Common myeloid progenitor, CD34-positive (primary cell): ENCODE data around the gene KIAA1217.

Experiments
- CTCF ChIA-PET: fragments of 350-600 bp; sonication (Branson Sonifier 250); formaldehyde crosslinking; loops from one replicate; lab custom pipeline; 2021; ENCODE audit warnings: antibody characterized with exemption; lab: Charles Lee
- POLR2A ChIA-PET: fragments of 350-600 bp; sonication (Branson Sonifier 250); formaldehyde crosslinking; loops from one replicate; lab custom pipeline; 2021; ENCODE audit warnings: antibody characterized with exemption; lab: Charles Lee
- DNase-seq, 3 donors: peaks; one replicate each; pipeline versions ENCODE4 v3.0.0 to v3.0.0-alpha.2; 2013
- H3K27ac ChIP-seq, 2 experiments: 1 replicate in 1 of 2; 2 replicates in 1 of 2; pipeline ENCODE4 v1.7.0; 2013; ENCODE audit warnings: inconsistent platforms in 2 of 2, low read length in 2 of 2, mild to moderate bottlenecking in 2 of 2, low read depth in 1 of 2, moderate library complexity in 1 of 2; ENCODE audit not compliant: severe bottlenecking in 2 of 2, insufficient read depth in 1 of 2, poor library complexity in 1 of 2
- H3K27me3 ChIP-seq, 5 experiments: replicated peaks in 2 of 5; 1 replicate in 3 of 5; 2 replicates in 2 of 5; pipeline versions ENCODE4 v1.6.1 to v1.7.0; 2013; ENCODE audit warnings: low read length in 4 of 5, mild to moderate bottlenecking in 2 of 5, moderate library complexity in 2 of 5, inconsistent platforms in 1 of 5; ENCODE audit not compliant: insufficient read depth in 5 of 5, control insufficient read depth in 4 of 5
- H3K36me3 ChIP-seq, 4 experiments: 1 replicate in 2 of 4; 2 replicates in 2 of 4; pipeline versions ENCODE4 v1.6.1 to v1.7.0; 2013; ENCODE audit warnings: low read length in 3 of 4, control low read depth in 1 of 4, mild to moderate bottlenecking in 1 of 4; ENCODE audit not compliant: control insufficient read depth in 4 of 4, insufficient read depth in 4 of 4
- H3K4me1 ChIP-seq, 4 experiments: 1 replicate in 3 of 4; 2 replicates in 1 of 4; pipeline versions ENCODE4 v1.6.1 to v1.7.1; 2013; ENCODE audit warnings: low read length in 3 of 4, mild to moderate bottlenecking in 3 of 4, control low read depth in 1 of 4, inconsistent platforms in 1 of 4, moderate library complexity in 1 of 4; ENCODE audit not compliant: control insufficient read depth in 4 of 4, insufficient read depth in 4 of 4; ENCODE audit errors: control extremely low read depth in 1 of 4
- H3K4me3 ChIP-seq, 7 experiments: 1 replicate in 4 of 7; 2 replicates in 3 of 7; pipeline versions ENCODE4 v1.5.1 to v1.7.0; 2013; ENCODE audit warnings: mild to moderate bottlenecking in 7 of 7, low read length in 6 of 7, moderate library complexity in 6 of 7, inconsistent platforms in 2 of 7, low read depth in 2 of 7, control low read depth in 1 of 7; ENCODE audit not compliant: insufficient read depth in 4 of 7, control insufficient read depth in 1 of 7; ENCODE audit errors: extremely low read depth in 1 of 7
- H3K9me3 ChIP-seq, 5 experiments: 1 replicate in 4 of 5; 2 replicates in 1 of 5; pipeline versions ENCODE4 v1.6.1 to v1.7.1; 2013; ENCODE audit warnings: low read length in 4 of 5, mild to moderate bottlenecking in 2 of 5, inconsistent platforms in 1 of 5, low read depth in 1 of 5, moderate library complexity in 1 of 5; ENCODE audit not compliant: control insufficient read depth in 4 of 5, insufficient read depth in 2 of 5; ENCODE audit errors: control extremely low read depth in 1 of 5
- WGBS: methylation state at CpG from one replicate; pipeline ENCODE4 v1.1.5; 2013; ENCODE audit not compliant: insufficient coverage; 5-methylcytosine and 5-hydroxymethylcytosine counted together

KIAA1217 gene

GRCh38 chr10:24502801-24503460 is 294.0 kb downstream of the KIAA1217 start:
- Histone ChIP-seq H3K9me3 (peaks cover 0 to 6% (median 0%) of the 10 kb centered on the region in 5 experiments), H3K36me3 (no peaks in the 10 kb centered on the region), H3K4me1 (no peaks in the 10 kb centered on the region), H3K27ac (no peak overlapping the region), H3K4me3 (no peak overlapping the region), H3K27me3 (peaks cover 0 to 17% (median 4%) of the 10 kb centered on the region in 5 experiments)
- POLR2A ChIA-PET: no interaction called here
- DNase-seq: no peak
- 100% methylated on average over 2 of the region's 6 CpGs for WGBS
- CTCF ChIA-PET: no interaction called here

DNA sequence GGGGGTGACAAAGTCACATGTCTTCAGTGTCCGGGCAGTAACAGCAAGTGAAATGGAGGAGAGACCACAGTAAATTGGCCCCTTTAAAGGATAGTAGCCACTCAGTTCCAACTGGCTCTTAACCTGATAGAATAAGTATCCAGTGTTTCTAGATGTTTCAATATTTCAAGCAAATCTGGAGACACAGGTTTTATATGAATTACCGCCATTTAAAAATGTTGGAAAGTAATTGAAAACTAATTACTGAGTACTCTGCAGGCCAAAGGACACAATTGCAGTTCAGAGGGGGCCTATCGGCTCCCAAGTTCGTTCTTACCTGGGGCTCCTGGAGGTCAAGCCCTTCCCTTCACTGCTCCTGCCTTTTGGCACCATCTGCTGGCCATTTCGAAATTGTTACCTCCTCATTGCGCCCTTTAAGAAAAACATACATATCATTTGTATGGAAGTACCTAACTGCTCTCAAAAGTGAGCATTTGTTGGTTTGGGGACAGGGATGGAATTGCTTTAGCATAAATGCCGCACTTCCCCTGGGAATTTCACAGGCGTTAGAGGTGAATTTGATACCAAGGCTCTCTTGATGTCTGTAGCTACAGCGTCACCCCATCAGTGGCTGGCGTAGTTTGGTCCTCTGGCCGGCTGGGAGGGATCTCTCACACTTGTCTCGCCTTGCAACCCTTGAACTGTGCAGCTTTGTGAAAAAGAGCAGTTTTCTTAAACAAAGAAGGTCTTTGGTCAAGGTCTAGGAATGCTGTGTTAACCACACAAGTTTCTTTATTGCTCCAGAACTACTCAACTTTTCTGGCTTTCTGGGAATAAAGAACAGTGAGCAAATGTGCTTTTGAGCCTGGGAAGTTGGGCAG is 294.8 kb downstream of the KIAA1217 start:
- H3K9me3 ChIP-seq: peaks cover 0 to 6% (median 0%) of the 10 kb centered on the region in 5 experiments
- POLR2A ChIA-PET: no interaction called here
- no peak overlapping the region for H3K4me3 ChIP-seq
- no peak overlapping the region for H3K27ac ChIP-seq
- no peaks in the 10 kb centered on the region for H3K36me3 ChIP-seq
- peak; percentile 9 to 28 (median 22) for DNase-seq
- H3K4me1 ChIP-seq: no peaks in the 10 kb centered on the region
- CTCF ChIA-PET: interaction anchor here (1.1 to 3.1 kb wide), 2 partner anchors 13 to 16 kb away, joined by 3 to 9 read pairs; no protein-coding TSS in a partner anchor
- 59% methylated on average over 10 of the region's 12 CpGs for WGBS
- peaks cover 0 to 17% (median 4%) of the 10 kb centered on the region in 5 experiments for H3K27me3 ChIP-seq

DNA sequence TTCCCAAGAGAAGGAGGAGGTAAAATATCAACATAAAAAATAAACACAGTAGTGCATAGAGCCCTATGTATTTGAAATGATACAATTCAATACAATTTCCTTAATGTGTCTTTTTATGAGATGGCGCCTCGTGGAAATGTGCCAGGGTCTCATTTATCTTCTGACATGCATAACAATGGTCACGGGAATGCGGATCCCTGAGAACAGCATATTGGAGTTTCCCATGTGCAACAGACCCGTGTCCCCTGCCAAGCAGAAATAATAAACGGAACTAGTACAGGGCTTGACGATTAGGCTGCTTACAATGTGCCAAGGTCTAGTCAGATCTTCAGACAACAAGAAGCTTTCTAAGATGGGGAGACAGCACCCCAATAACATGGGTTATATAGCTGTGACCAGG is 296.8 kb downstream of the KIAA1217 start:
- DNase-seq: no peak
- peaks cover 0 to 6% (median 0%) of the 10 kb centered on the region in 5 experiments for H3K9me3 ChIP-seq
- ChIA-PET CTCF (interaction anchor here (1.5 to 3.1 kb wide), 2 partner anchors 9 to 14 kb away, joined by 4 to 9 read pairs; no protein-coding TSS in a partner anchor), POLR2A (interaction anchor here (0.5 kb wide), 1 partner anchor 50 kb away, joined by 3 read pairs; no protein-coding TSS in a partner anchor)
- H3K27me3 ChIP-seq: peaks cover 0 to 21% (median 4%) of the 10 kb centered on the region in 5 experiments
- no peak overlapping the region for H3K27ac ChIP-seq
- H3K4me1 ChIP-seq: no peaks in the 10 kb centered on the region
- no peaks in the 10 kb centered on the region for H3K36me3 ChIP-seq
- WGBS: 93% methylated on average over 7 of the region's 7 CpGs
- no peak overlapping the region for H3K4me3 ChIP-seq

- no peak overlapping the region for H3K27ac ChIP-seq
- H3K36me3 ChIP-seq: no peaks in the 10 kb centered on the region
- POLR2A ChIA-PET: no interaction called here
- H3K9me3 ChIP-seq: no peaks in the 10 kb centered on the region
- WGBS: 82% methylated on average over 8 of the region's 9 CpGs
- no peaks in the 10 kb centered on the region for H3K4me1 ChIP-seq
- H3K4me3 ChIP-seq: no peak overlapping the region
- CTCF ChIA-PET: no interaction called here
- H3K27me3 ChIP-seq: peaks cover 0 to 4% (median 0%) of the 10 kb centered on the region in 5 experiments
- DNase-seq: no peak
Observed at GRCh38 chr10:24513155-24513554, 304.2 kb downstream of the KIAA1217 start.

- Histone ChIP-seq H3K36me3 (no peaks in the 10 kb centered on the region), H3K9me3 (no peaks in the 10 kb centered on the region), H3K27ac (no peak overlapping the region), H3K4me1 (peaks cover 0 to 12% (median 0%) of the 10 kb centered on the region in 4 experiments), H3K4me3 (no peak overlapping the region), H3K27me3 (peaks cover 0 to 9% (median 0%) of the 10 kb centered on the region in 5 experiments)
- ChIA-PET CTCF (interaction anchor here (0.8 kb wide), 1 partner anchor 11 kb away, joined by 3 read pairs; no protein-coding TSS in a partner anchor), POLR2A (no interaction called here)
- 88% methylated on average over 1 of the region's 2 CpGs for WGBS
- DNase-seq: no peak
Observed at GRCh38 chr10:24515481-24515880, 306.5 kb downstream of the KIAA1217 start.

GRCh38 chr10:24518411-24518810 is 309.5 kb downstream of the KIAA1217 start:
- Histone ChIP-seq H3K4me3 (no peak overlapping the region), H3K27ac (no peak overlapping the region), H3K4me1 (peaks cover 0 to 12% (median 0%) of the 10 kb centered on the region in 4 experiments), H3K27me3 (peaks cover 0 to 9% (median 0%) of the 10 kb centered on the region in 5 experiments), H3K36me3 (no peaks in the 10 kb centered on the region), H3K9me3 (no peaks in the 10 kb centered on the region)
- 84% methylated on average over 5 of the region's 7 CpGs for WGBS
- DNase-seq: no peak
- ChIA-PET CTCF (interaction anchor here (1.1 to 2.3 kb wide), 3 partner anchors 14 to 18 kb away, joined by 3 to 9 read pairs (median 5); no protein-coding TSS in a partner anchor), POLR2A (no interaction called here)
